GM12872 (cell line): ENCODE measurements around the gene NPDC1.

Source experiments
- TF ChIP-seq, protein P1 (sequence below): IDR thresholded peaks from 3 replicates; pipeline ENCODE4 v1.5.1; 2011; ENCODE audit warnings: low read depth, mild to moderate bottlenecking, low read length, moderate library complexity; ENCODE audit not compliant: insufficient read depth

NPDC1 gene

DNA sequence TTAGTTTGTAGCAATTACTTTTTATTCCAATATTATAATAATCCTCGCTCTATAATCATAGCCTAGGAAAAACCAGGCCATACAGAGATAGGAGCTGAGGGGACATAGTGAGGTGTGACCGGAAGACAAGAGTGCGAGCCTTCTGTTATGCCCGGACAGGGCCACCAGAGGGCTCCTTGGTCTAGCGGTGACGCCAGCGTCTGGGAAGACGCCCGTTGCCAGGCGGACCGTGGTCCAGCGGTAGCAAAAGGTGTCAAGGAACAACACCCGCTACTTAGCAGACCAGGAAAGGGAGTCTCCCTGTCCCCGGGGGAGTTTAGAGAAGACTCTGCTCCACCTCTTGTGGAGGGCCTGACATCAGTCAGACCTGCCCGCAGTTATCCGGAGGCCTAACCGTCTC lies 41.7 kb downstream of the NPDC1 start:
- TF ChIP-seq, protein P1, sequence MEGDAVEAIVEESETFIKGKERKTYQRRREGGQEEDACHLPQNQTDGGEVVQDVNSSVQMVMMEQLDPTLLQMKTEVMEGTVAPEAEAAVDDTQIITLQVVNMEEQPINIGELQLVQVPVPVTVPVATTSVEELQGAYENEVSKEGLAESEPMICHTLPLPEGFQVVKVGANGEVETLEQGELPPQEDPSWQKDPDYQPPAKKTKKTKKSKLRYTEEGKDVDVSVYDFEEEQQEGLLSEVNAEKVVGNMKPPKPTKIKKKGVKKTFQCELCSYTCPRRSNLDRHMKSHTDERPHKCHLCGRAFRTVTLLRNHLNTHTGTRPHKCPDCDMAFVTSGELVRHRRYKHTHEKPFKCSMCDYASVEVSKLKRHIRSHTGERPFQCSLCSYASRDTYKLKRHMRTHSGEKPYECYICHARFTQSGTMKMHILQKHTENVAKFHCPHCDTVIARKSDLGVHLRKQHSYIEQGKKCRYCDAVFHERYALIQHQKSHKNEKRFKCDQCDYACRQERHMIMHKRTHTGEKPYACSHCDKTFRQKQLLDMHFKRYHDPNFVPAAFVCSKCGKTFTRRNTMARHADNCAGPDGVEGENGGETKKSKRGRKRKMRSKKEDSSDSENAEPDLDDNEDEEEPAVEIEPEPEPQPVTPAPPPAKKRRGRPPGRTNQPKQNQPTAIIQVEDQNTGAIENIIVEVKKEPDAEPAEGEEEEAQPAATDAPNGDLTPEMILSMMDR: 0 out of 3 replicates have a peak, but pooled peaks have one; percentile 24

DNA sequence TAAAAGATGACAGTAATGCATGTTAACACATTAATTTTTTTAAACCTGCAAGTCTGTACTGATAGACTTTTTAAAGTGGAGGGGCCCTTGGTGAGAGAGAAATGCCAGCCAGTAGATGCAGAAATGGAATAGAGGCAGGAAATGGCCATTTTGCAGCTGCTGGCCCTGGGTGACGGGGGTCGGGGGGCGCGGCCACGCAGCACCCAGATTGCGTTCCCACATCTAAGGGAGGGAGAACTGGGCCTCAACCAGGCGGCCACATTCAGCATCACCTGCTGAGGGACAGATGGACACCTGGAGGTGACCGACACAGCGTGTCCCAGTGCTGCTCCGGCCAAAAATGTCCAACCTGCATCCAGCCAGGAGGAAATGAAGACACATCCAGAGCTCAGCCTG lies 43.3 kb downstream of the NPDC1 start:
- TF ChIP-seq, protein P1: no peak

DNA sequence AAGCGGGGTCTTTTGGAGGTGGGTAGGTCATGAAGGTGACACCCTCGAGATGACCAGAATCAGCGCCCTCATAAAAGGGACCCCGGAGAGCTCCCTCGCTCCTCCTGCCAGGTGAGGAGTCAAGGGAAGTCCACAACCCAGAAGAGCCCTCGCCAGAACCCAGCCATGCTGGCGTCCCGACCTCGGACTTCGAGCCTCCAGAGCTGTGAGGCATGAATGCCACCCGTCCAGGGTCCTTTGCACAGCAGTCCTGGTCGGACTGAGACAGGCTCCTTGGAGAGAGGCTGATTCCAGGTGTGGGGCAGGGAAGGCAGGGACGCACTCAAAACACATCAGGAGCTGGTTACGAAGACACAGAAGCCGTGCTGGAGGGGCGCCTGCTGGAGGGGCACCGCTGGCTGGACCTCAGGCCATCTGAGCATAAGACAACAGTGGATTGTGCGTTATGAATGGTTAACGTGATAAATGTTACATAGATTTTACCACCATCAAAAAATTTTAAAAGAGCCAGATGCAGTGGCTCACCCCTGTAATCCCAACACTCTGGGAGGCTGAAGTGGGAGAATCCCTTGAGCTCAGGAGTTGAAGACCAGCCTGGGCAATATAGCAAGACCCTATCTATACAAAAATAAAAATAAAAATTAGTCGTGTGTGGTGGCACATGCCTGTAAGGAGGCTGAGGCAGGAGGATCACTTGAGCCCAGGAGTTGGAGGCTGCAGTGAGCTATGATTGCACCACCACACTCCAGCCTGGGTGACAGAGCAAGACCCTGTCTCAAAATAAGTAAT lies 43.9 kb downstream of the NPDC1 start:
- TF ChIP-seq, protein P1: no peak

- TF ChIP-seq, protein P1: no peak
These were observed 45.6 kb downstream of the NPDC1 start for GRCh38 chr9:137000177-137000930.

- TF ChIP-seq, protein P1: no peak
These were observed 48.1 kb downstream of the NPDC1 start for GRCh38 chr9:136997830-136998234.

DNA sequence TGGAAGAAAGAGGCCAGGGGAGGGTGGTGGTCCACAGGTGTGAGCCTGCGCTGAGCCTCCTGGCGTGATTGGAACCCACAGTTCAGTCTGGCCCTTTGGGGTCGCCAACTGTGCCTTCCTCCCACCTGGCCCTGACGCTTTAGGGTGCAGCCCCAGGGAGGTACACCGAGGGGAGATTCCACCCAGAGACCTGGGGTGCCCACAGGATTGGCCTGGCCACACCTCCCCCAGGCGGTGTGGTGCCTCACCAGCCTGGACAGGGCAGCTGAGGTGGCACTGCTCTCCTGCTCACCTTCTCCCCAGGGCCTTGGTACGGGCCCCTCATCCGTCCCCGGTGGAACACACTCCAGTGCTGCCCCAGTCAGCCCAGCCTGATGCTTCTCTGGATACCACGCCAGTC lies 48.6 kb downstream of the NPDC1 start:
- TF ChIP-seq, protein P1: no peak
